Lung (tissue), 12 donors: ENCODE measurements around the gene ANO9. TPM values are rescaled to one million over a fixed set of nuclear protein-coding genes. Genes with fewer than 3 reads are reported as not detected.

Experiments used
- ATAC-seq: fragments of 200-7000 bp; cut with Tn5 transposase; one replicate; pipeline ENCODE4 v1.9.1; 2020; ENCODE audit warnings: moderate number of reproducible peaks; ENCODE audit not compliant: insufficient read depth, low FRiP score
- DNase-seq, 3 donors: peaks; one replicate each; pipeline ENCODE4 v3.0.0-alpha.2; 2013 to 2017
- H3K27ac ChIP-seq, 2 donors: one replicate each; pipeline ENCODE4 v1.5.1; 2013; ENCODE audit warnings: mild to moderate bottlenecking in 2 of 2, moderate library complexity in 2 of 2, control low read depth in 1 of 2, inconsistent platforms in 1 of 2, low read depth in 1 of 2, low read length in 1 of 2
- H3K27me3 ChIP-seq, 3 donors: one replicate each; pipeline ENCODE4 v1.5.1; 2013; ENCODE audit warnings: low read length in 2 of 3; ENCODE audit not compliant: control insufficient read depth in 3 of 3, insufficient read depth in 3 of 3
- H3K36me3 ChIP-seq, 4 donors: one replicate each; pipeline ENCODE4 v1.5.1; 2013; ENCODE audit warnings: low read length in 4 of 4, mild to moderate bottlenecking in 1 of 4, moderate library complexity in 1 of 4; ENCODE audit not compliant: control insufficient read depth in 4 of 4, insufficient read depth in 4 of 4
- H3K4me1 ChIP-seq, 5 donors: one replicate each; pipeline ENCODE4 v1.5.1; 2013; ENCODE audit warnings: low read length in 5 of 5, mild to moderate bottlenecking in 2 of 5, moderate library complexity in 1 of 5; ENCODE audit not compliant: control insufficient read depth in 5 of 5, insufficient read depth in 5 of 5
- H3K4me3 ChIP-seq: one replicate; pipeline ENCODE4 v1.5.1; 2013; ENCODE audit warnings: mild to moderate bottlenecking, control low read depth, moderate library complexity
- H3K9ac ChIP-seq, 2 donors: one replicate each; pipeline ENCODE4 v1.5.1; 2013; ENCODE audit warnings: low read length in 2 of 2, control low read depth in 1 of 2; ENCODE audit not compliant: insufficient read depth in 1 of 2
- H3K9me3 ChIP-seq, 4 donors: one replicate each; pipeline ENCODE4 v1.5.1; 2013; ENCODE audit warnings: low read length in 3 of 4, mild to moderate bottlenecking in 1 of 4, moderate library complexity in 1 of 4; ENCODE audit not compliant: control insufficient read depth in 4 of 4, insufficient read depth in 3 of 4
- WGBS, 2 donors: extraction: QIAGEN DNeasy Blood & Tissue Kit; methylation state at CpG; one replicate each; pipeline ENCODE4 v1.1.7; 2013; 5-methylcytosine and 5-hydroxymethylcytosine counted together
- polyA plus RNA-seq, 2 donors: library from polyadenylated mRNA; stranded (reverse); fragments of 200-250 nt; gene quantifications; one replicate each; pipeline ENCODE4 v1.2.1, GENCODE V29; 2013
- total RNA-seq, 2 donors: library from RNA; depleted of rRNA in 1 of 2; stranded (reverse); fragments of >200 nt in 1 of 2; gene quantifications; one replicate each; pipeline ENCODE4 v1.2.1, GENCODE V29; 2014 to 2021
- TF ChIP-seq, protein P1 (sequence below): IDR thresholded peaks from 2 replicates; pipeline ENCODE4 v1.5.1; 2012; ENCODE audit warnings: mild to moderate bottlenecking; ENCODE audit errors: control extremely low read depth, extremely low read depth
- donor health status: control.
- donor health status: control.
- donor health status: Bipolar disorder and iron deficiency.
- donor health status: healthy.
- donor health status: DM: yes; HTN: yes; CAD: no.

Gene ANO9
- total and polyA plus RNA-seq, 4 donors: 5.8 to 18.6 (median 13.2) TPM

DNA sequence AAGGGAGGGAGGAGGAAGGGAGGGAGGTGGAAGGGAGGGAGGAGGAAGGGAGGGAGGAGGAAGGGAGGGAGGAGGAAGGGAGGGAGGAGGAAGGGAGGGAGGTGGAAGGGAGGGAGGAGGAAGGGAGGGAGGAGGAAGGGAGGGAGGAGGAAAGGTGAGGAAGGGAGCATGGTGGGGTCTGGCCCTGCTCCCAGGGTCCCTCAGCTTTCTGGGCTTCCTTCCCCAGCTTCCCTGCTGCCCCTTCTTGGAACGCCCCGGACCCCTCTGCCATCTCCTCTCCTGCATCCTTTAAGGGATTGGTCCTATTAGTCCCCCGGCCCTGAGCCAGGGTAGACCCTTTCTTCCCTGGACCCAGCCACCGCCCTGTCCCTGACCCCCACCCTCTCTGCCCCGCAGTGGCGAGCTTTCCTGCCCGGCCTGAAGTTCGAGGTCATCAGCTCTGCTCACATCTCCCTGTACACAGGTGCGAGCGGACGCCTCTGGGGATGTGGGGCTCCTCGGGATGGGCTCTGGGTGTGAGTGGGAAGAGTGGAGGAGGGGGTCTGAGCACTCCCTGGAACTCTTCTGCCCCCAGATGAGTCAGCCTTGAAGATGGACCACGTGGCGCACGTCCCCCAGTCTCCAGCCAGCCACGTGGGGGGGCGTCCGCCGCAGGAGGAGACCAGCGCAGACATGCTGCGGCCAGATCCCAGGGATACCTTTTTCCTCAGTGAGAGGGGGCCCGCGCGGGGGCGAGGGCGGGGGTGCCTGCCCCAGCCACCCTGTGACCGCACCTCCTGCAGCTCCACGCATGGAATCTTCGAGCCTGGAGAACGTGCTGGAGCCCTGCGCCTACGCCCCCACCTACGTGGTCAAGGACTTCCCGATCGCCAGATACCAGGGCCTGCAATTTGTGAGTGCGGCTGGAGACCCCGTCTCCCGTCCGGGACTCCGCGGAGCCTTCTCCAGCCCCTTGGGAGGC, 66.5 kb downstream of the ANO9 start:
- H3K36me3 ChIP-seq: peaks cover 0 to 8% (median under 1%) of the 10 kb centered on the region in 4 donors
- no peak for ATAC-seq
- H3K9ac ChIP-seq: no peak overlapping the region
- WGBS, 2 donors: 94 to 97% methylated on average over 41 of the region's 41 CpGs
- DNase-seq: no peak
- no peak overlapping the region for H3K4me3 ChIP-seq
- no peak overlapping the region for H3K27ac ChIP-seq
- H3K4me1 ChIP-seq: peaks cover 0 to 8% (median 0%) of the 10 kb centered on the region in 5 donors
- H3K9me3 ChIP-seq: no peaks in the 10 kb centered on the region
- no peaks in the 10 kb centered on the region for H3K27me3 ChIP-seq
- TF ChIP-seq, protein P1, sequence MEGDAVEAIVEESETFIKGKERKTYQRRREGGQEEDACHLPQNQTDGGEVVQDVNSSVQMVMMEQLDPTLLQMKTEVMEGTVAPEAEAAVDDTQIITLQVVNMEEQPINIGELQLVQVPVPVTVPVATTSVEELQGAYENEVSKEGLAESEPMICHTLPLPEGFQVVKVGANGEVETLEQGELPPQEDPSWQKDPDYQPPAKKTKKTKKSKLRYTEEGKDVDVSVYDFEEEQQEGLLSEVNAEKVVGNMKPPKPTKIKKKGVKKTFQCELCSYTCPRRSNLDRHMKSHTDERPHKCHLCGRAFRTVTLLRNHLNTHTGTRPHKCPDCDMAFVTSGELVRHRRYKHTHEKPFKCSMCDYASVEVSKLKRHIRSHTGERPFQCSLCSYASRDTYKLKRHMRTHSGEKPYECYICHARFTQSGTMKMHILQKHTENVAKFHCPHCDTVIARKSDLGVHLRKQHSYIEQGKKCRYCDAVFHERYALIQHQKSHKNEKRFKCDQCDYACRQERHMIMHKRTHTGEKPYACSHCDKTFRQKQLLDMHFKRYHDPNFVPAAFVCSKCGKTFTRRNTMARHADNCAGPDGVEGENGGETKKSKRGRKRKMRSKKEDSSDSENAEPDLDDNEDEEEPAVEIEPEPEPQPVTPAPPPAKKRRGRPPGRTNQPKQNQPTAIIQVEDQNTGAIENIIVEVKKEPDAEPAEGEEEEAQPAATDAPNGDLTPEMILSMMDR: no peak

DNA sequence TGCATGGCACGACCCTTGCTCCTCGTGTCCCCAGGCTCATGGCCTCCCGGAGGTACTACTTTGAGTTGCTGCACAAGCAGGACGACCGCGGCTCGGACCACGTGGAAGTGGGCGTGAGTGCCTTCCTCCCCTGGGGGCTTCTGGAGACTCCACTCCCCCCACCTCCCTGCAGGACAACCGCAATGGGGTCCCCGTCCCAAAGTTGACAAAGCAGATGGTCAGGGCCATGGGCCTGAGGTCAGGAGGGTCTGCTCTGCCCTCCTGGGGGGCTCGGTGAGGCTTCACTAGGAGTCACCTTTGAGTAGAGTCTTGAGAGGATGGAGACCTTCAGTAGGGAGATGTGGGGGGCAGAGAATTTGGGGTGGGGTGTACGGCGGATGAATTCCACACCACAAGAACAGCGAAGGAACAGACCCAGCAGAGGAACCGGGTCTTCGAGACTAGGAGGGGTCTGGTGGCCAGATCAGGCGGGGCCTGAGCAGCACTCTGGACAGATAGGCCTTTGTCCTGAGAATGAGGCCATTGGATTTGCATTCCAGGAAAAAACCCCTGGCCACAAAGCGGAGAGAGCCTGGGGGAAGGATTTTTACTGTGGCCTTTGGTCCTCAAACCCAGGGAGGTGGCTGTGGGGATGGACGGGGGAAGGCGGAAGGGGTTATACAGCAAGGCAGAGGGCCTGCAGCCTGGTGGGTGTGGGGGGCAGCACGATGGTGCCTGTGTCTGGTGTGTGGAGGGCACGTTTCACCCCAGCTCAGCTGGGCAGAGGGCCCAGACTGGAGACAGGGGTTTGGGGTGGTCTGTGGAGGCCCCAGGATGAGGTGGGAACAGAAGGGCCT, 67.9 kb downstream of the ANO9 start:
- WGBS, 2 donors: 88 to 94% methylated on average over 23 of the region's 23 CpGs
- no peak overlapping the region for H3K4me3 ChIP-seq
- H3K36me3 ChIP-seq: peaks cover 0 to 2% (median 0%) of the 10 kb centered on the region in 4 donors
- H3K27ac ChIP-seq: no peak overlapping the region
- H3K27me3 ChIP-seq: no peaks in the 10 kb centered on the region
- H3K9ac ChIP-seq: no peak overlapping the region
- TF ChIP-seq, protein P1: no peak
- DNase-seq (no peak), ATAC-seq (no peak)
- H3K4me1 ChIP-seq: peaks cover 0 to 11% (median 0%) of the 10 kb centered on the region in 5 donors
- no peaks in the 10 kb centered on the region for H3K9me3 ChIP-seq

- Histone ChIP-seq H3K4me3 (no peak overlapping the region), H3K27me3 (no peaks in the 10 kb centered on the region), H3K27ac (no peak overlapping the region), H3K4me1 (peaks cover 0 to 18% (median 0%) of the 10 kb centered on the region in 5 donors), H3K9ac (no peak overlapping the region), H3K9me3 (no peaks in the 10 kb centered on the region), H3K36me3 (peaks cover 0 to 2% (median 0%) of the 10 kb centered on the region in 4 donors)
- 90 to 92% methylated on average over 41 of the region's 41 CpGs for WGBS, 2 donors
- ATAC-seq (no peak), DNase-seq (no peak)
- TF ChIP-seq, protein P1: no peak
These were observed 68.7 kb downstream of the ANO9 start for GRCh38 chr11:372809-373715.
